Measurements from ENCODE around the gene PCDH1.
"Not testable (repeated sequence)": the region's sequence is repeated elsewhere in the genome, so short reads cannot be mapped to it uniquely, and the experiment has no call there.

PCDH1 gene

DNA sequence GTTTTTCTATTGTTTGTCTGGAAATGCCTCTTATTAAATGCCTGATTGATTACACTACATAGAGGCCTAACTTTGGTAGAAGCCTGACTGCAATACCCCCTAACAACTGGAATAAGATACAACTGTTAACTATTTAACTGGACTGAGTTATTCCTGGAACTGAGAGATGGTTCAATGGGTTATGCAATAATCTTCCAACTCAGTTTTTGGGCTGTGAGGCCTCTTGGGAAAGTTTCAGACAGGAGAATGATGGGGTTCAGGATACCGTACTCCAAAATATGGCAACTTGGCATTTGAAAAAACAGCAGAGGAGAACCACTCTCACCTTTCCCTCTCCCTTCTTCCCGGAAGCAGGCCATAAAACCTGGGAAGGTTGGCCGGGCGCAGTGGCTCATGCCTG lies 19.2 kb upstream of the PCDH1 start:
- DNase-seq: no peak

DNA sequence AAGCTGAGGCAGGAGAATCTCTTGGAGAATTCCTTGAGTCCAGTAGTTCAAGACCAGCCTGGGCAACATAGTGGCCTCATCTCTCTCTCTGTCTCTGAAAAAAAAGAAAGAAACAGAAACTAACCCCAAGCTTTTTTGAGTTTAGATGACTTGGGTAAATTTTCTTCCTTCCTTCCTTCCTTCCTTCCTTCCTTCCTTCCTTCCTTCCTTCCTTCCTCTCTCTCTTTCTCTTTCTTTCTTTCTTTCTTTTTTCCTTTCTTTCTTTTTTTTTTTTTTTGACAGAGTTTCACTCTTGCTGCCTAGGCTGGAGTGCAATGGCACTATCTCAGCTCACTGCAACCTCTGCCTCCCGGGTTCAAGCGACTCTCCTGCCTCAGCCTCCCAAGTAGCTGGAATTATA lies 12.2 kb upstream of the PCDH1 start:
- DNase-seq: not testable (repeated sequence)

DNA sequence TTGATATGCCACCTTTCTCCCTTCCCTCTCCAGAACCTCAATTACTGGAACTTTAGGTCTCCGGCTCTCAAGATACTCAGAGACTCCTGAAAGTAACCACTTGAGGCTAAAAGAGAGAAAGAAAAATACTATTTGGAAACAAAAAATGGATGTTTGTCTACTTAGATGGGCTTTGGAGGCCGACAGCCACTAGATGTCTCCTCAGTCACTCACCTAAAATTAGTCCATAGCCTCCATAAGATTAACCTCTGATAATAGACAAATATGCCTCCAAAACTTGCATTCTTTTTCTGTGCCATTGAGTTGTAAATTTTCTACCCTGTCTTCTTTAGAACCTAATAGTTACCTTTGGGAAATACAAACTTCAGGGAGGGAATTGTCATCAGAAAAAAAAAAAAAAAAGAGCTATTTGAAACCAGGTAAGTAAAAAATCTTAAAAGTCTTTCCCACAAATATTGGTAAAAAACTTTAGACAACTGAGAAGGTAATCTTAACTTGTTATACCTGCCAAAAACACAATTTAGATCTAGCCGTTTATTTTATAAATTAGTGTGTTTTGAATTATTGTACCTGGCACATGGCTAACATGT lies 11.2 kb upstream of the PCDH1 start:
- no peak for DNase-seq

DNA sequence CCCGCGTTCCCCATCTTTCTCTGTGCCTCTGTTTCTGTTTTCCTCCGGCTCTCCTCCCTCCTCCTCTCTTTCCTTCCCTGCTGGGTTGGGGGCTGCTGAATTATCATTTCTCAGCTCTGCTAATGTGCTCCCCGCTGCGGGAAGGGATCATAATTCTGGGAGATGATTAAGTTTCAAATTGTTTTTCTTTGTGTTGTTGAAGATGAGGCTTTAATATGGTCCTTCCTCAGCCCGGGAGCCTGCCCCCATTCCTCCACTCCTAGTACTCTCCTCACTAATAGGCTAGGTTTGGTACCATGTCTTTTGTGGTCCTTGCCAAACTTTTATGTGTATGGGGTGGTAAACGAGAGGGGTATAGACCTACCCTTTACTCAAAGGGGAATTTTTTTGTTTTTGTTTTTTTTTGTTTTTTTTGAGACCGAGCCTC lies 5.7 kb upstream of the PCDH1 start:
- no peak for DNase-seq

DNA sequence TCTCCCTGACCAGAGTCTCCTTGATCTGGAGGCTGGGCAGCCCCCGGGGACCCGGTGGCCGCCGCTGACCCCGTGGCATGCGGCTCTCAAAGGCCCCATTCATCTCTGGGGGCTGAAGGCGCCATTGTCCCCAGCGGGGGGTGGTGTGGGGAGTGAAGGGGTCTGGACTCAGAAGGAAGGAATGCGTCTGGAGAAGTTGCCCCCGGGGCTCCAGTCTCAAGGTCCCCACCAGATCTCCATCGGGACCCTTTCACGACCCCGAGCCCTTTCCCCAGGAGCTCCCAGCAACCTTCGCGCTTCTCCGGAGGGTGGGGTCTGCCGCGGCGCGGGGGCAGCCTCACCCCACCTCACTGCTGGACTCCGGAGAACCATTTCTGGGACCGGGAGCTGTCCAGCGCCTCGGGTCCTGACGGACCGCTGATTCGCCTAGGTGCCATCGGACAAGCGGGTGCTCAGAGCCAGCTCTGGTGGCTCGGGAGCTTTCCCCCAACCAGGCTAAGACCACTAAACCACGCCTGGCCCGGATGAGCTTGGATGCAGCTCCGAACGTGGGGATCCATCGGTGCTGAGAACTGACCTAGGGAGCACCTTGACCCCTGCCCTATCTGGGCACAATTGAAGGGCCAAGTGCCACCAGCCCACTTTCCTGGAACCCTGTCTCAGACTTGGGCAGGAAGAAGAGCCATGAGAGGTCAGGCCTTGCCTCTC lies 5.1 kb upstream of the PCDH1 start:
- DNase-seq: no peak

DNA sequence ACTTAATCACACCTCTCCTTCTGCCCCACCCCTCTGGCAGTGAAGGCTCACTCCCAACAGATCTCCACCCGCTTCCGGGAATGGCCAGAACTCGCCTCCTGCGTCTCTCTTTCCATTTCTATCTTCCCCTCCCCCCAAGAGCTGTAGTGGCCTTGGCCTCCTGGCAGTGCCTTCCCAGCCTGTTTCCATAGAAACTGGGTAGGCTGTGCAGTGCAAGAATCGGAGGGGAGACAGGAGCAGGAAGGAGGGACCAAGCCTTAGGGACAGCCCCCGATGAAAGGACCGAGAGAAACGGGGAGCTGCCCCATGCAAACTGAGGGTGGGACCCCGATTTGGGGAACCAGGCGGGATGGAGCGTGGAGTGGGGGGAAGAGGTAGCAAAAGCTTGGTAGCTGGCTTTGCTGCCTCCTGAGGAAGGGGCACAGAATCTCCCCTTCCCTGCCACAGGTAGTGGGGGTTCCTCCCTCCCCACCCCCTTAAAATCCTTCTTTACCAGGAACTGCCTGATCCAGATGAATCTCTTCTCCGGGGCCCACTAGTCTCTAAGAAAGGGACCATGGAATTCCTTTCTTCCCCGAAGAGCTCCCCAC lies 4.5 kb upstream of the PCDH1 start:
- no peak for DNase-seq

DNA sequence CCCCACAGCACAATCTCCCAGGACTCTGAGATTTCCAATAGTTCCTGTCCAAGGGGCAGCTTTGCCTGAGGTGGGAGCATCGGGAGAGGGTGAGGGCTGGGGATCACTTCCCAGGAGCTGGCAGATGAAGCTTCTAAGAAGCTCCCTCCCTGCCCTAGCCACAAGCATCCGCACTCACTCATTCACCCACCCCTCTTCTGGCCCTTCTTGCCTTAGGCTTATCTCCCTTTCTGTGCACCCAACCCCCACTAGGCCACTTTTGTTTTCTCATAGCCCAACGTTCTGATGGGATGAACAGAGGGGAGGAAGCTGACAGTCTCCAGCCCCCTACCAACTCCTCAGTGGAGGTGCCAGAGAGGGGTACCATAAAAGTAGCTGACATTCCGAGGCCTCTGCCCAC lies 3.7 kb upstream of the PCDH1 start:
- no peak for DNase-seq

DNA sequence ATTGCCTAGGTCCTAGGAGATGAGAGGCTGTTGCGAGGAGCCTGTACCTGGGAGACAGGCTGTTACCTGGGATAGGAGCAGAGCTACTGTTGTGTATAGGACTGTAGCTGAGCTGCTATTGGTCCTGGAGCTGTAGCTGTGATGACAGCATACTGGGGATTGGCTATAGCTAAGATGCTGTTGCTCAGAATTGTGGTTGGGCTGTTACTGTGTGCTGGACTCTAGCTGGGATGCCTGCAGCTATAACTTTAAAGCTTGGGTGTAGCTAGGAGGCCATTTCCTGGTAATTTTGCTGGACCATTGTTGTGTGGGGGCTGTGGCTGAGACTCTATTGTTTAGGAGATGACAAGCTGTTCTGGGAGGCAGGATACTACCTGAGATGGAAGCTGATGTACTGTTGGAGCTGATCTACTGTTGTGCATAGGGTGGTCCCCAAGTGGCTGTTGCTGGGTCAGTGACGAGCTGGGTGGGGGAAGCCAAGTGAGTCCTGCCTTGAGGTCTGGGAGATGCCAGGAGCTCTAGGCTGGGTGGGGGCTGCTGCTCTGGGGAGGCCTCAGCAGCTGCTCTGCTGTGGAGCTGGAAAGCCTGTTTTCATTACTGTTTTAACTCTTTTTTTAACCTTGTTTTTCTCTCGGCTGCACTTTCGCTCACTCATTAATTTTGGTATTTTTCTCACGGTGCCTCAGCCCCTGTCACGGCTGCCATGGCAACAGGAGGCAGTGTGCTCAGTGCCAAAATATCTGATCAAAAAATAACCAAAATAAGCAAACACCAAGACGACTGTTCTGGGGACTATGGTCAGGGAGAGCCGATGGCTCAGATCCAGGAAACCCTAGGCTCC lies 3.0 kb upstream of the PCDH1 start:
- DNase-seq: no peak

DNA sequence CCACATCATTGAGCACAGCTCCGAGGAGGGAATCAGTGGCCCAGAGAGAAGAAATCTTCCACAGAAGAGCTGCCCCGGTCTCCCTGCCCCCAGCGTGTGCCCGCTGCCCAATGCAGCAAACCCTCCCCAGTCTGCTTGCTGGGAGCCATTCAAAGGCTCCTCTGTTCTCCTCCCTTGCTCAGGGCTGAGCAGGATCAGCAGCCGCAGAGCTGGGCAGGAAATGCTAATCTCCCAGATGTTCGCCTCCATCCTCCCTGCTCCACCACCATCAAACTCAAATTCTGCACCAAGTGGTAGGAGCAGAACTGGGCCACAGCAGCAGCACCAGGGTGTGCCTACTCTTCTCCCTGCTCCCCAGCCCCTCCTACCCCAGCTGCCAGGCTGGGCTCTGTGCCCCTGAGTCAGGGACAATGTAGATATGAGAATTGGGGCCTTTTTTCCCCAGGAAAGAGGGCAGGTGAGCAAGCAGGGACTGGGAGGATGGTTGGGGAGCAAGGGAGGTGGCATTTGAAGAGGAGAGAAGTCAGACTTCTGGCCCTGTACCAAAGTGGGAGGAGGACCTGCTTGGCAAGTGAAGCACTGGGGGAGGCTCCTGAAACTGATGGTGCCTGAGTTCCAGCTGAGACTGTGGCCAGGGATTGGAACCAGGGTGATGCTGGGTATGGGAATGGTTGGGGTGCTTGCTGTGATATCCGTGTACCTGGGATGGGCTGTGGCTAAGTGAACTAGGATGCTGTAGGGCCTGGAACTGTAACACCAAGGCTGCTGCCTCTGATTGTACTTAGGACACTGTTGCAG lies 1.9 kb upstream of the PCDH1 start:
- DNase-seq: no peak

DNA sequence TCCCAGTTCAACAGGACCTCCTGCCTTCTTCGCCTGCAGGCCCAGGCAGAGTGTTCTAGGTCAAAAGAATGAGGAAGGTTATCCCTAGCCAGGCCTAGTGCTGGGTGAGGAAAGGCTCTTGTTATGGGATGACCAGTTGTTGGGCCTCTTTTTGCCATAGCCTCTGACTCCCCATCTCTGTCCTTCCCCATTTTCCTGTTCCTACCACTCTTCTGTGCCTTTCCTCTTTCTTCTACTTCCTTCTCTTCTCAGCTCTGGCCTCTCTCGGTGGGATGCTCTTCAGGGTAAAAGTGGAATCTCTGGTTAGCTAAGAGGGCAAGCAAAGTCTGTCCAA lies 1.2 kb upstream of the PCDH1 start:
- no peak for DNase-seq

DNA sequence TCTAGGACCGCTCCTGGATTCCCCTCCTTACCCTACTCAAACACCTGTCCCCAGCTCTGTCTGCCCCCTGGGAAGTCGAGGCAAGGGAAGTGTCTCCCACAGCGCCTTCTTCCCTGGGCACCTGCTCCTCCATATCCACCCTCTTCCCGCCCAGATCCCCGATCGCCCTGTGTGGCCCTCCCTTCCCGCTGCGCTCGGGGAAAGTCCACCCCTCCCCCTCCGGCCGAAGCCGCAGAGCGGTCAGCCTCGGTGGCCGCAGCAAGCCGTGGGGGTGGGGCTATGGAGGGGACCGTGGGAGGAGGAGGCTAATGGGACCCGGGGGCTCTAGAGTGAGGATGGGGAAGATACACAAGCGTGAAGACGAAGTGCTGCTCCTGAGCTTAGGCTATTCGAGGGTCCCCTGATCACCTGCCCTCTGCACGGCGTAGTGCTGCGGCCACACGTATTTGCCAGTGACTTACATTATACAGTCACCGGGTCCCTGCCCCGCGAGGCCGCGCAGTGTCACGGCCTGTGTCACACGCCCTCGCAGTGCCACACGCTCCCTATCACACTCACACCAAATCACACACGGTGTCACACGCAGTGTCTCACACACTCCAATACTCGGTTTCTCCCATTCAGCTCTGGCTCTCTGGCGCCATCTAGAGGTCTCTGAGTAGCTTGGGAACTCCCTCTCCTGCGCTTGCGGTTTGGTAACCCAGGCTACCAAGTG lies 658 bp upstream of the PCDH1 start:
- DNase-seq: peak; percentile 55

DNA sequence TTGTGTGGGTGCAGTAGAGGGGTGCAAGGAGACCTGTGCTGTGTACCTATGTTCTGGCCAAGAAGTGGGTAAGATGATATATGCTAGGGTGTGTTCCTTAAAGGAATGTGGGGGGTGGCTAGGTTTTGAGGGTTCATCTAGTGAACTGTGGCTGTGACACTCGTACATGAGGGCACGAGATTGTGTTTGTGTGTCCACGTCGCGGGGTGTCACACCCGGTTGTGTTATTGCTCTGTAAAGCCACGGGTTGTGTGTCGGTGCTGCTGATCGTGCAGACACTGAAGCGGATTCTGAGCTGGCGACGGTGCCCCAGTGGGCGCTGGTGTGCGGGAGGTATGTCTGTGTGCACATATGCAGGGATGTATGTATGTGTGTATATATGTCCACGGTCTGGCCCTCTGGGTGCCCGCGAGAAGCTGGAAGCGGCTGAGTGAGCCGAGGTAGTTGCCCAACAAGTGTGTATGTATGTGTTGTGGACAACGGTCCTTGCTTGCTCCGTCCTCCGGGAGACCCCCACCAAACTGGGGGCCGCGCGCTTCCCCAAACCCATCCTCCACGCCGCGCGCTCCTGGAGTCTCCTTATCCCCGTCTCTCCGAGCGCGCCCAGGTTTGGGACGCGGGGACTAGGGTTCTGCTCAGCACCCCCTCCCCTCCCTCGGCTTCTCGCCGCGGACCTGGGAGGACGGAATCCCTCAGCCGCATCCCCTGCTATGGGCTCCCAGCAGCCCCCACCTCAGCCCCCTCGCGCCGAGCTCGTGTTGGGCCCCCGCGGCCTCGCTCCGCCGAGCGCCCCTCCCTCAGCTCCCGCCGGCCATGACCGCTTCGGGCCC lies 639 bp downstream of the PCDH1 start:
- no peak for DNase-seq

DNA sequence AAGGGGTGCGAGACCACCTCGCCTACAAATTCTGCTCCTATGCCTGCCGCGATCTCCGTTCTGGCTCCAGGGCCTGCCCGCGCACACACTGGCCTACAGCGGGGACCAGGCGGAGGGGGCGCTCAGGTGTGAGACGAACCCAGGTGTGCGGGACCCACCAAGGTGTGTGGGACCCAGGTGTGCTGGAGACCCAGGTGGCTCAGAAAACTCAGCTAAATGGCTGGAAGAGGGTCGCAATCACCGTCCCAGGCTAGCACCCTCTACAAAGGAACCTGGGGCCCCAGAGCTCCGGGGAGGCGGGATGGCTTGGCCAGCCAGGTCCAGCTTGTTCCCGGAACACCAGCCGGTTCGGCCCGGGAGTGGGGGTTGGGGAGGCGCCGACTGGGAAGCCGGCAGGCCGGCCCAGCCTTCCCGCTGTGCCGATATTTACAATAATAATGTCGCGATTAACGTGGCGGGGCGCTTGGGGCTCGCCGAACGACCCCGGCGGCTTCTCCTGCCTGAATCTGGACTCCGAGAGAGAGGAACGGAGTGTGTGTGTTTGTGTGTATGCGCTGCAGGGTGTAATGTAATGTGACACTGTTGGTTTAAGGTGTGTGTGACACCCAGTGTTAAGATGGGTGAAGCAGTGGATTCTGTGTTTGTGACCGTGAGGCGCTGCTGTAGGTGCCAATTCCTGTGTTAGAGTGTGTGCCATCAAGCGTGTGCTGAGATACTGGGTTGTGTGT lies 1.4 kb downstream of the PCDH1 start:
- DNase-seq: no peak

DNA sequence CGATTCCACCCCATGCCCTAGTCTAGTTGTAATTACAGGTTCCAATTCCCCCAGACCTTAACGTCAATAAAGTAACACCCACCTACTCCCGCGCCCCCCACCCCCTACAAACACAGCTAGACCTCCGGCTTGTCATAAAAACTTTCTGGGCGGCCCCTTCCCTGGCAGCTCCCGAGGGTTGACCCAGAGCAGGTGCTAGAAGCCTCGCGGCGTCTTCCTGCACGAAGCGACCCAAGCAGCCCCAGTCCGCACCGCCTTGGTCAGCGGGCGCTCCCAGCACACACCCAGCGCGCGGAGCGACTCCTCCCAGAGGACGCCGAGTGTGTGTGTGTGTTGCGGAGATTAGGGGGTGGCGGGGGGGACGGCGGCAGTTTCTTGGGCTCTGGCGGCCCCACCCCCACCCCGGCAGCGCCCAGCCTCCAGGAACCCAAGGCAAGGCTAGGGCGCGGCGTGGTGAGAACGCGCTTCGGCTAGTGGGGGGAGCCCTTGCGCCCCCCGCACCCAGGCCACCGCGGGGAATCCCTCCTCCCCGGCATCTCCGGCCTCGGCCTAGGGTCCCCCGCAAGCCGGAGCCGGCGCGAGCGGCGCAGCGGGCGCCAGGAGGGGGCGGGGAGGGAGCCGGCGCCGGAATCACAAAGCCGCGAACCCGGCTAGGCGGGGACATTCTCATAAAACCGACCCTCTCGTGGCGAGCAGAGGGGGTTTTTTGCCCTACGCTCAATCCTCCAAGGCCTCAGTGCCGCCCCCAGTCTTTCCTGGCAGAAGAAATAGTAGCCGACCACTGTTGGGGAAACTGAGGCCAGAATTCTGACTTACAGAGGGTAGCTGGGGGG lies 2.2 kb downstream of the PCDH1 start:
- DNase-seq: no peak

DNA sequence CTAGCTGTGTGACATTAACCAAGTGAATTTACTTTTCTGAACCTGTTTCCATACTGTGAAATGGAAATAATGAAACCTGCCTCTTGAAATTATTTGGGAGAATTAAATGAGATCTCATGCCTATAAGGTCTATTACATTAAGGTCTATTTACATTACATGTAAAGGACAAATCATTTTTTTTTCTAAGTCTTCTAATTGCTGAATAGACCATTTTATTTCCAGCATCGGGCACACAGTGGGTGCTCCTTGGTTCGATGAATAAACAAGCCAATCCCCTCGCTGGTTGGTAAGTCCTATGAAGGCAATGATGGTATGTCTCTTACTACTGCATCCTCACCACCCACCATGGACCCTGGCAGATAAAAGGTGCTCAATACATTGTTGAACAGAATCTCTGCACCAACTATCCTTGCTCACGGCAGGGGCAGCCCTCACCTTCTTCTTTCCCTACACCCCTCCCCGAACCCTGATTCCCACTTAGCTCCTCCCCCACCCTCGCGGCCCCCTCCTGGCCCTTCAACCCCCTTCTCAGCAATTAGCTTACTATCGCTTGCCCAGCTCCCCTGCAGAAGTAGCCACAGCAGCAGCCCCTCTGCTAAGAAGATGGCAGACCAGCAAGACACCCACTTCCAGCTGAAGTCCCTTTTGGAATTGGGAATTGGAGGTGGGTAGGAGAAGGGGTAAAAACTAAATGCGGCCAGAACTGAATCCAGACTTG lies 3.0 kb downstream of the PCDH1 start:
- DNase-seq: no peak

DNA sequence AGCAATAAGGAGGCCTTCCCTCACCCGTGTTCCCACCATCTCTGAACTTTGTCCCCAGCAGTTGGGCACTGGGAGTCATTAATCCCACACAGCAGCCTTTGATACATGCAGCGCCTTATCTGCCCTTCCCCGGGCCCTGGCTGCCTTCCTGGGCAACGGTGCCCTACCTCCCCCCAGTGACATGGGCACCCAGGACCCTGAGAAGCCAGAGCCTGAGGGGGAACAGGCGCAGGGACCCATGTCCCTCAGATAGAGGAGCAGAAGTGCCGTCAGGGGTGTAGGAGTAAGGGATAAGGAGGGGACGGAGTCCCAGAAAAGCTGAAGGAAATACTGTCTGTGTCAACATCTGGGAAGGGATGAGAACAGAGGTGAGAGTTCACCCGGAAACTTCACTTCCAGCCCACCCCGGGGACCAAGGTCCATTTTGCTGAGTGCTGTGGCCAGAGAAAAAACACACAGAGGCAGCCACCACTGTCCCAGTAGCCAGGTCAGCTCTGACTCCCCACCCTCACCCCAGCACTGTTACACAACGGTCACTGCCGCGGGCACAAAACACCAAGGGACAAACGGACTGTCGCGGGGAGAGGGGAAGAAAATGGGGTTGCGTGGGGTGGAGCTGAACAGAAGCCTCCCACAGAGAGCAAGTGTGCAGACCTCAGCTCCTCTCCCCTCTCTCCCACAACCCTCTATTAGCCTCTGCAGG lies 3.8 kb downstream of the PCDH1 start:
- no peak for DNase-seq

DNA sequence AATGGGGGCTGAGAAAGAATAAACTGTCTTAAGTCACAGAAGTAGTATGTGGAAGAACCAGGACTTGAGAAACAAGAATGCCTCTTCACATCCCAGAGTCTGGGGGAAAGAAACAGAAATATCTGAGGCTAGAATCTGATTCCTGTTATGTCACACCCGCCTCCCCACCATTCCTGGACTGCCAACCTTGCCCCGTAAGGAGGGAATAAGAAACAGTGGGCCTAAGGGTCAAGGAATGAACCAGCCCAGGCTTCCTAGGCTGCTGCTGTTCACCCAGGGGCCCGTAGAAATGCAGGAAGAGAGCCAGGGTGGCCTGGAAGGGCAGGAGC lies 4.3 kb downstream of the PCDH1 start:
- DNase-seq: no peak
